OCI-LY3 (cell line): ENCODE data around the gene KAT8.

Experiments
- CTCF ChIP-seq: fragments of 200-600, 300-600 bp; sonication (generic); IDR thresholded peaks from 2 replicates; pipeline ENCODE4 v1.5.1; 2014; ENCODE audit warnings: antibody characterized with exemption, low read length, low read depth
- EZH2phosphoT487 ChIP-seq: fragments of 200-600 bp; shearing (Covaris generic); IDR thresholded peaks from 2 replicates; pipeline ENCODE4 v1.6.1; 2018; ENCODE audit warnings: antibody characterized with exemption, mixed run types, low read depth

DNA sequence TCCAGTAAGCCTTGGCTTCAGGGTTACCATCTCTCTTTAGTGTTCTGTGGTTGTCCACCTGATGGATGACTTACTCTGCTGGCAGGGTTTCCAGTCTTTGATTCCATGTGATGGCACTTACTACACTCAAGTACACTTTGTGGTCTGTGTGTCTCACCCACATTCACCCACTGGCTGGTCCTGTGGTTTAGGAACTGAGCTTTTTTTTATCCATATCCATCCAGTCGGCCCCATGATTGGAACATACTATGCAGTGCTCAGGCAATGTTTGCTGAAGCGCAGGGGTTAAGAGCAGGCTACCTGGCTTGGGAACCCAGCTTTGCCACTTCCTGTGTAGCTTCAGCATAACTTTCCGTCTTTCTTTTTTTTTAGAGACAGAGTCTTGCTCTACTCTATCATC lies 59.7 kb downstream of the KAT8 start:
- TF ChIP-seq CTCF (no peak), EZH2phosphoT487 (no peak)
